CMK (cell line): Measurements from ENCODE around the gene SLC5A6.

Source experiments
- DNase-seq: peaks from one replicate; pipeline ENCODE4 v3.0.0-alpha.2; 2010; ENCODE audit warnings: low read depth

The SLC5A6 gene

GRCh38 chr2:27174638-27175037 is 37.4 kb downstream of the SLC5A6 start:
- DNase-seq: no peak

- DNase-seq: no peak
Observed at GRCh38 chr2:27171351-27171848, 40.7 kb downstream of the SLC5A6 start.

DNA sequence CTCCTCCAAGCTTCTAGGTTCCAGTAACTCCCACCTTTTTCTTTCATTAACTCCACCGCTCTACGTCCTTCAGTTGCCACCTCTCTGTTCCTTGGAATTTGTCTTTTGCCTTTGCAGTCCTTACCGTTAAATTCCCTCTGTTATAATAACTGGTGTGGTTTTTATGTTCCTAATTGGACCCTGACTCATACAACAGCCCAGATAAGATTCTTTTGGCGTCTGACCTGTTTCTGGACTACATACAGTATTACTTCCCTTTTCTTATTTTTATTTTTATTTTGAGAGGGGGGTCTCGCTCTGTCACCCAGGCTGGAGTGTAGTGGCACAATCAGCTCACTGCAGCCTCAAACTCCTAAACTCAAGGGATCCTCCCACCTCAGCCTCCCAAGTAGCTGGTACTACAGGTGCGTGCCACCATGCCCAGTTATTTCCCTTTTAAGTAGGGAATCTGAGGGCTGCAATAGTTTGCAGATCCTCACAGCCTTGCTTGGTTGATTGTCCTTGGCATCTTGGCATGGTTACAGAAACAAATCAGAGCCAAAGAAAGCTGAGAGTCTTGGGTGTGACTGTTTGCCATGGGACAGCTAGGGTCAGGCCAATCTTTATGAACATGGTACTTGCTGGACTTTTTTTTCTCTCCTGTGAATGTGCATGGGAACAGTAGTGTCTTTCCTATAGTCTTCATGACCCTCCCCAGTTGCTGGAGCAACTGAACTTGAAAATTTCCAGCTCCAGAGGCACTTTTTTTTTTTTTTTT is 41.3 kb downstream of the SLC5A6 start:
- DNase-seq: no peak

DNA sequence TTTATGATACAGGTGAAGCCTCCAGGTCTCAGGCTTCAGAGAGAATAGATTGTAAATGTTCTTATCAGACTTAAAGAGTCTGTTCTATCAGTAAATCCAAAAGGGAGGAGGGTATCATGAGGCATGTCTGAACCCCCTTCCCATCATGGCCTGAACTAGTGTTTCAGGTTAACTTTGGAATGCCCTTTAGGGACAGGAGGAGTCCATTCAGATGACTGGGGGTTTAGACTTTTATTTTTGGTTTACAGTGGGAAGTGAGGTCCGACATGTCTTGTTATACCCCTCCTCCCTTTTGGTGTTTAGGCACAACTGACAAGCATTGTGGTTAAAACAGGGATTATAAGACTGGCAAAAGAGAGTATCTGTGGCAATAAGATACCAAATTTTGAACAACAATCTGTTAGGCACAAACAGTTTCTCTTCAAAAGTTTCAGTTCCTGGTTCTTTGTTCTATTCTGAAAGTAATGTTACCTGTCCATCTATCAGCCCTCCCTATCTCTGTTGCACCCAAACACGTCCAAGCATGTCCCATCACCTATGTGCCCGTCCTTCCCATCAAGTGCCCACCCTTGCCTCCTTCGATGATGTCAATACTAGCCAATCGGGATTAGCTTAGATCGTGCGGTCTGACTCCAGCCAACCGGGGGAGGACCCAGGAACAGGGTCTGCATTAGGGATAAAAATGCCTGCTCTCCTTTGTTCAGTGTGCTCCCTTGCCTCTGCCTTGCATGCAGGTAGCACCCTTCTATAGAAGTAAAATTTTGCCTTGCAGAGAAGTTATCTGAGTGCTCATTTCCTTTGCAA is 46.9 kb downstream of the SLC5A6 start:
- DNase-seq: no peak

DNA sequence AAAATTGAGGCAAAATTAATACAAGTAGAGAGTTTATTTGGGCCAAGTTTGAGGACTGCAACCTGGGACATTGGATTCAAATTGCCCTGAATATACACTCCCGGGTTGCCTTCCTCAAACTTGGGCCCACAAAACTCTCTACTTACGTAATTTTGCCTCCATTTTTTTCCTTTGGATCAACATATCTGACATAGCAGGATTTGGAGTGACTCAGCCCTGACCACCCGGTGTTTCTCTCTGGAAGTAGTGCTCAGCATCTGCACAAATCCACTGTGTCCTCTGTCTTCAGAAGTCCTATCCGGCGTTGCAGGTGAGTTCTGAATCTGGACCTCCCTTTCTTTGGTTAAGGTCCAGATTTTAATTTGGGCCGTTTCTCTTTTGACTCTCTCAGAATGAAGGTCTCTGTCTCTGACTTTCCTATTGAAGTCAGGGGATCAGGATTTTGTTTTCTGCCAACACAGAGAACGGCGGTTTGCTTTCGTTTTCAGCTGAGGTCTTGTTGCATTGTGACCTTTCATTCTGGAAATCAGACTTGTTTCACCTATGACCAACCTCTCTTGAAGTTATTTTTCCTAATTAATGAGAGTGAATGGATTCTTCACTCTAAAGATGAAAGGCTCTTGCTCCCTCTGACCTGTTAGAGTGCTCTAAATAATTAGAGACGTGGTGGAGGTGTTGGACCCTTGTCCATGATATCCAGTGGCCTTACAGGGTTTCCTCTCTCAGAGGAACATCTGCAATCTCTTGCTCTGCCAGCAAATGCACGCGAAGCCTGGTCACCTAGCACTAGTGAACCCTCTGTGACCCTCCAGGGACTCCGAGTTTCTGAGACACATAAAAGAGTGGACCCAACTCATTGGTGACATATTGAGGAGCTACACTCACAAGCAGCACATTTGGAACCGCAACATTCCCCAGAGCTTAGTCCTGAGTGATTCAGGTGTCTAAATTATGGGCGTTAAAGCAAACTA is 49.6 kb downstream of the SLC5A6 start:
- DNase-seq: no peak

DNA sequence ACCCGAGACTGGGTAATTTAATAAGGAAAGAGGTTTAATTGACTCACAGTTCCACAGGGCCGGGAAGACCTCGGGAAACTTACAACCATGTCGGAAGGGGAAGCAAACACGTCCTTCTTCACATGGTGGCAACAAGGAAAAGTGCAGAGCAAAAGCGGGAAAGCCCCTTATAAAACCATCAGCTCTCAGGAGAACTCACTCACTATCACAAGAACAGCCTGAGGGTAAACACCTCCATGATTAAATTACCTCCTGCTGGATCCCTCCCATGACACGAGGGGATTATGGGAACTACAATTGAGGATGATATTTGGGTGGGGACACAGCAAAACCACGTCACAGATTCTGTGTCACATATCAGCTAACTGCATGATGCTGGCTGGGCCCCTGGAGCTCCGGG is 51.9 kb downstream of the SLC5A6 start:
- no peak for DNase-seq

DNA sequence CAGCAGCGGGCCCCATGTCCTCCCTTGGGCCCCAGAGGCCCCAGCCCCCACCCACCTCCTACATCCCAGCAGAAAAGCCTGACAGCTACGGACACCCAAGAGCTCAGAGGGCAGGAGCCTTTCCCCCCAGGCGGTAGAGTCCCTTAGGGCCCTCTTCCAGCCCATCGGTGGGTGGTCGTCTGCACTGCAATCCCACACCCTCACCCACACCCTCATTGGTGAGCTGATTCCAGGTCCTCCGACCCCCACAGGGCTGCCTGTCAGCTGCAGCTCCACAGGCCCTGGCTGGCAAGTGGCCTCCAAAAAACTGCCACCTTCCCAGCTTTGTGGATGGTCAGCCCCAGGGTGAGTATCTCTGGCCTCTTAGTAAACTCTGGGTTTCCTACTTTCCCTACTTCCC is 52.8 kb downstream of the SLC5A6 start:
- DNase-seq: no peak

DNA sequence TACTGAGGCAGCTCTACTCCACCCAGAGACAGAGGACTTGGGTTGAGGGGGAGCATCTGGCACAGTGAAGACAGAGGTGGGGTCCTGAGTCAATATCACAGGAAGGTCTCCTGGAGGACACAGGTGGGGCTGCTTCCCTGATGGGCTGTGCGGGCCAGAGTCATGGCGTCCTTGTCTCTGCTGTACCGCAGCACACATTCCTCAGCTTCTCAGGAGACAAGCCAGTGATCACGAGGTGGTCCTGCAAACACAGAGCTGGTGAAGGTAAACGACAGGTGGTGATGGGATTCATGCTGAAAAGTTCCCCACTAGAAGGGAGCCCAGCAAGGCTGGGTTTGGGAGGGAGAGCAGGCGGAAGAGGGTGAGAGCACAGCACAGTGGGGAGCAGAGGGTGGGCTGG is 53.6 kb downstream of the SLC5A6 start:
- no peak for DNase-seq

DNA sequence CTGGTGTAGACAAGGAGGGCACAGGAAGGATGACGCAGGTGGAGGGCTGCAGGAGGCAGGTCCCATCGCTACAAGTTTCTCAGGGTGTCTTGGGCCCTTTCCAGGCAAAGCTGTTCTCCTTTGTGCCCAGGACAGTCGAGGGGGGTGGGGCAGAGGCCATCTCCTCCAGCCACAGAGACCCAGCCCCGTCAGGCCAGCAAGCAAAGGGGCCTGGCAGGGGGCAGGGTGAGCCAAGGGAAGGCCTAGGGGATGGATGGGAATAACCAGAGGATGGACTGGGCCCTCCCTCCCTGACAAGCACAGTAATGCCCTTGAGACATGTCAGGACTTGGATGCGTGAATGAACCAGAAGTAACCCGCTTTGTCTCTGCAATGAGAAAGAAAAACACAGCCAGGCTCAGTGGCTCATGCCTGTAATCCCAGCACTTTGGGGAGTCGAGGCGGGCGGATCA is 57.0 kb downstream of the SLC5A6 start:
- no peak for DNase-seq

GRCh38 chr2:27154488-27154887 is 57.6 kb downstream of the SLC5A6 start:
- no peak for DNase-seq

DNA sequence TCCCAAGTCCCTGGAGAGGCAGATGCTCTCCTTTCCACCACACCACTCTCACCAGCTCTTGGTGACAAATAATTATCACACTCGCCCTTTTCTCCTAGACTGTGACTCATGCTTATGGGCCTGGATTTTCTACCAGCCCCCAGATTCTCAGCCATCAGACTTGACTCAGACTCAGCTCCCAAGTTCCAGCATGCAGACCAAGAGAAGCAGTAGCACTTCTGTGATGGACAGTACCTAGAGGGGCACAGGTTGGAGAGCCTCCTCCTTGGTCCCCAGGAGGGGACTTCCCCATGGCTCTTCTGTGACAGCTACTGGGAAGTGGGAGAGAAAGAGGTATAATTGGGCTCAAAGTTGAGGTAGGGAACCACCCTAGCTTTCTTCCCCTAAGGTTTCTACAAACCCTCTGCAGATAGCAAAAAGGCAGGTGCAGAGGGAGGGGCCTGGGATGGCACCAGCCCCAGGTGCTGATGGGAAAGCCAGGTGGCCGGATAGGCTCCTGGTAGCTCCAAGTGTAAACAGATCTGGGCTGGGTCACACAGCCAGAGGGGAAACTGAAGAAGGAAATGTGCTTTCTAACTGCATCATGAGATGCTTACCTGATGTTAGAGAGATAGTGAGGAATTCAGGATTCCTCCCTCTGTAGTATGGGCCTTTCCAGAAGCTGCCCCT is 59.1 kb downstream of the SLC5A6 start:
- DNase-seq: no peak

GRCh38 chr2:27152102-27152795 is 59.8 kb downstream of the SLC5A6 start:
- no peak for DNase-seq

DNA sequence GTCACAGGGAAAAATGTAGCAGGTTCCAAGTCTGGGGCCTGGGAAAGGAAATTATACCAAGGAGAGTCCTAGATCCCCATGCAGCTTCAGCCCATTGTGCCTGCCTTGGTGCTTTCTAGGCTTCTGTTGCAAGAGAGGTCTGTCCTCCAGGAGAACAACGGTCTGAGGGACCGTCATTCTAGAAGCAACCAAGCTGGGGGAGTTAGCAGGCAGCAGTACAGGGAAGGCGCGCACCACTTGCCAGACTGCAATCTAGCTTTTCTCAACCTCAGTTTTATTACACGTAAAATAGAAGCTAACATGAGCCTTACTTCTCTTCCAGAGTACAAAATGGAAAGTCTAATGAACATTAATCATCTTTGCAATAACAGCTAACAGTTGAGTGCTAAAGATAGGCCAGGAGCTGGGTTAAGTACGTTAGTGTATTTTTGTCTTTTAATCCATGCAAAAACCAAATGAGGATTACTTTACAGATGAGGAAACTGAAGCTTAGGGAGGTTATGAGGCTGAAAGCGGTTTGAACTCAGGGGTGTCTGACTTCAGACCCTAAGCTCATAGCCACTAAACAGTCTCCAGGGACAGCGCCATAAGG is 61.3 kb downstream of the SLC5A6 start:
- DNase-seq: no peak
